CD14-positive monocyte (primary cell): Measurements from ENCODE around the gene RBFOX1. TPM values are rescaled to one million over a fixed set of nuclear protein-coding genes. Genes with fewer than 3 reads are reported as not detected.

Experiments used
- DNase-seq, 3 donors: peaks; one replicate each; pipeline ENCODE4 v3.0.0-alpha.2; 2011 to 2022
- H2AFZ ChIP-seq: 2 replicates; pipeline ENCODE4 v1.6.0; 2012; ENCODE audit warnings: mild to moderate bottlenecking, low read depth, low read length, inconsistent platforms; ENCODE audit not compliant: insufficient read depth, poor library complexity, severe bottlenecking
- H3K27ac ChIP-seq, 2 donors: 1 replicate in 1 of 2; 2 replicates in 1 of 2; pipeline ENCODE4 v1.5.1; 2012 to 2013; ENCODE audit warnings: low read length in 2 of 2, control low read depth in 1 of 2, inconsistent platforms in 1 of 2, low read depth in 1 of 2, mild to moderate bottlenecking in 1 of 2
- H3K27me3 ChIP-seq, 2 donors: one replicate each; pipeline versions ENCODE4 v1.6.0 to v1.6.1; 2011 to 2013; ENCODE audit warnings: low read length in 2 of 2; ENCODE audit not compliant: control insufficient read depth in 2 of 2, insufficient read depth in 2 of 2
- H3K36me3 ChIP-seq, 2 donors: replicated peaks in 1 of 2; 1 replicate in 1 of 2; 2 replicates in 1 of 2; pipeline versions ENCODE4 v1.5.1 to v1.6.1; 2012 to 2013; ENCODE audit warnings: low read length in 2 of 2, control low read depth in 1 of 2, inconsistent platforms in 1 of 2, mild to moderate bottlenecking in 1 of 2; ENCODE audit not compliant: insufficient read depth in 2 of 2, control insufficient read depth in 1 of 2
- H3K4me1 ChIP-seq, 2 donors: 1 replicate in 1 of 2; 2 replicates in 1 of 2; pipeline versions ENCODE4 v1.5.1 to v1.6.1; 2012 to 2013; ENCODE audit warnings: low read length in 2 of 2, control low read depth in 1 of 2, inconsistent platforms in 1 of 2, mild to moderate bottlenecking in 1 of 2, moderate library complexity in 1 of 2; ENCODE audit not compliant: insufficient read depth in 2 of 2, control insufficient read depth in 1 of 2
- H3K4me2 ChIP-seq: replicated peaks from 2 replicates; pipeline ENCODE3; 2012; ENCODE audit warnings: low read length, moderate library complexity, mild to moderate bottlenecking; ENCODE audit not compliant: poor library complexity, severe bottlenecking; ENCODE audit errors: extremely low read depth
- H3K4me3 ChIP-seq, 3 experiments: fragments of 200-600 bp in 1 of 3; sonication (generic) in 1 of 3; replicated peaks in 1 of 3; 1 replicate in 2 of 3; 2 replicates in 1 of 3; pipeline ENCODE4 v1.5.1; 2011 to 2013; ENCODE audit warnings: low read length in 3 of 3, mild to moderate bottlenecking in 3 of 3, control low read depth in 2 of 3, low read depth in 2 of 3, inconsistent platforms in 1 of 3, moderate library complexity in 1 of 3
- H3K79me2 ChIP-seq: 2 replicates; pipeline ENCODE4 v1.6.0; 2012; ENCODE audit warnings: mild to moderate bottlenecking, control low read depth, inconsistent platforms, low read length, moderate library complexity; ENCODE audit not compliant: insufficient read depth
- H3K9ac ChIP-seq: 2 replicates; pipeline ENCODE4 v1.6.0; 2017; ENCODE audit warnings: low read length, mild to moderate bottlenecking; ENCODE audit not compliant: insufficient read depth, poor library complexity, severe bottlenecking
- H3K9me3 ChIP-seq, 2 donors: replicated peaks in 1 of 2; 1 replicate in 1 of 2; 2 replicates in 1 of 2; pipeline versions ENCODE4 v1.5.1 to v1.6.1; 2012 to 2013; ENCODE audit warnings: low read length in 2 of 2, control low read depth in 1 of 2; ENCODE audit not compliant: control insufficient read depth in 1 of 2, insufficient read depth in 1 of 2
- H4K20me1 ChIP-seq: 2 replicates; pipeline ENCODE4 v1.6.0; 2012; ENCODE audit warnings: mild to moderate bottlenecking, low read length, control low read depth, moderate library complexity; ENCODE audit not compliant: insufficient read depth
- H3K27ac Mint-ChIP-seq, 7 donors: one replicate each; pipeline ENCODE4 v1.8.0; 2020; ENCODE audit warnings: mild to moderate bottlenecking in 7 of 7, mixed read lengths in 7 of 7, moderate library complexity in 6 of 7, inconsistent platforms in 2 of 7
- H3K27me3 Mint-ChIP-seq, 3 donors: one replicate each; pipeline ENCODE4 v1.8.0; 2021 to 2022; ENCODE audit warnings: low read depth in 3 of 3, mild to moderate bottlenecking in 3 of 3, mixed read lengths in 3 of 3, moderate library complexity in 3 of 3, inconsistent platforms in 1 of 3
- H3K36me3 Mint-ChIP-seq, 2 donors: one replicate each; pipeline ENCODE4 v1.8.0; 2020; ENCODE audit warnings: mixed read lengths in 2 of 2, inconsistent platforms in 1 of 2, mild to moderate bottlenecking in 1 of 2
- H3K4me1 Mint-ChIP-seq: one replicate; pipeline ENCODE4 v1.8.0; 2020; ENCODE audit warnings: mild to moderate bottlenecking, mixed read lengths
- H3K4me3 Mint-ChIP-seq, 2 donors: one replicate each; pipeline ENCODE4 v1.8.0; 2020; ENCODE audit warnings: mild to moderate bottlenecking in 2 of 2, mixed read lengths in 2 of 2, moderate library complexity in 1 of 2
- H3K9me3 Mint-ChIP-seq, 7 donors: one replicate each; pipeline ENCODE4 v1.8.0; 2020 to 2022; ENCODE audit warnings: mixed read lengths in 7 of 7, mild to moderate bottlenecking in 6 of 7, moderate library complexity in 6 of 7, inconsistent platforms in 2 of 7
- WGBS: methylation state at CpG from one replicate; pipeline ENCODE4 v1.1.5; 2013; ENCODE audit warnings: missing lambda C conversion rate; ENCODE audit not compliant: insufficient coverage; 5-methylcytosine and 5-hydroxymethylcytosine counted together
- intact Hi-C, 2 donors: fragments of 100-400 bp; cut with micrococcal nuclease; formaldehyde crosslinking; loops; one replicate each; pipeline versions ENCODE4 v1.15.0 to v1.15.1; 2023
- polyA plus RNA-seq, 3 donors: library from polyadenylated mRNA; depleted of rRNA in 1 of 3; unstranded in 2 of 3; stranded (reverse) in 1 of 3; fragments of 300-500 nt in 2 of 3; fragments of >200 nt in 1 of 3; fragmentation: Illumina TruSeq in 2 of 3; gene quantifications; 1 replicate in 2 of 3; 2 replicates in 1 of 3; pipeline ENCODE4 v1.2.3, GENCODE V29; 2012 to 2021
- TF ChIP-seq, protein P1 (sequence below): fragments of 200-600 bp; IDR thresholded peaks from one replicate; pipeline ENCODE4 v1.8.0; 2022; ENCODE audit warnings: antibody characterized with exemption, mild to moderate bottlenecking

RBFOX1 gene
- polyA plus RNA-seq, 3 donors: not detected

DNA sequence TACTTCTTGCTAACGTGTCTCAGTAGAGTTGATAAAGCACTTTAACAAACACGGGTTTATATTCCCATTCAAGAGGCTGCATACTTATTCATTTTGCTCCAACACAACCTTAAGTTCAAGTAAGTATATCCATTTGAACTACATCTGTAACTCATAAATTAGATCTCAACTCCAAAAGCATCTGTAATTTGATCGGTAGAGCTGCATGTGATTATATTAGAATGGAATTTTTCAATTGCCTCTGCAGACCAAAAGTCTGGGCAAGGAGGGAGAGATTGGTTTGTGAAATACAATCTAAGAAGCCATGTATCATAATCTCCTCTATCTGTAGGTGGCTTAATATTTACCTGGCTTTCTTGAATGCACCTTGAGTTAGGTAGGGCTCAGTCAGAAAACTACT lies 371.0 kb downstream of the RBFOX1 start:
- Histone ChIP-seq H3K27me3 (no peaks in the 10 kb centered on the region), H3K4me3 (no peak overlapping the region), H3K36me3 (no peaks in the 10 kb centered on the region), H3K4me1 (no peaks in the 10 kb centered on the region), H3K9me3 (peaks cover 0 to 16% of the 10 kb centered on the region in 2 donors), H4K20me1 (no peaks in the 10 kb centered on the region), H3K27ac (no peak overlapping the region), H3K4me2 (no peak overlapping the region), H3K79me2 (no peaks in the 10 kb centered on the region), H3K9ac (no peak overlapping the region), H2AFZ (no peak overlapping the region)
- H3K27ac Mint-ChIP-seq: no peak overlapping the region
- H3K27me3 Mint-ChIP-seq: peaks cover 0 to 2% (median 0%) of the 10 kb centered on the region in 3 donors
- DNase-seq: no peak
- no peaks in the 10 kb centered on the region for H3K36me3 Mint-ChIP-seq
- H3K4me1 Mint-ChIP-seq: no peaks in the 10 kb centered on the region
- WGBS: no CpG with 5 or more reads among the region's 3 CpGs
- TF ChIP-seq, protein P1, sequence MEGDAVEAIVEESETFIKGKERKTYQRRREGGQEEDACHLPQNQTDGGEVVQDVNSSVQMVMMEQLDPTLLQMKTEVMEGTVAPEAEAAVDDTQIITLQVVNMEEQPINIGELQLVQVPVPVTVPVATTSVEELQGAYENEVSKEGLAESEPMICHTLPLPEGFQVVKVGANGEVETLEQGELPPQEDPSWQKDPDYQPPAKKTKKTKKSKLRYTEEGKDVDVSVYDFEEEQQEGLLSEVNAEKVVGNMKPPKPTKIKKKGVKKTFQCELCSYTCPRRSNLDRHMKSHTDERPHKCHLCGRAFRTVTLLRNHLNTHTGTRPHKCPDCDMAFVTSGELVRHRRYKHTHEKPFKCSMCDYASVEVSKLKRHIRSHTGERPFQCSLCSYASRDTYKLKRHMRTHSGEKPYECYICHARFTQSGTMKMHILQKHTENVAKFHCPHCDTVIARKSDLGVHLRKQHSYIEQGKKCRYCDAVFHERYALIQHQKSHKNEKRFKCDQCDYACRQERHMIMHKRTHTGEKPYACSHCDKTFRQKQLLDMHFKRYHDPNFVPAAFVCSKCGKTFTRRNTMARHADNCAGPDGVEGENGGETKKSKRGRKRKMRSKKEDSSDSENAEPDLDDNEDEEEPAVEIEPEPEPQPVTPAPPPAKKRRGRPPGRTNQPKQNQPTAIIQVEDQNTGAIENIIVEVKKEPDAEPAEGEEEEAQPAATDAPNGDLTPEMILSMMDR: no peak
- peaks cover 0 to 6% (median 3%) of the 10 kb centered on the region in 7 donors for H3K9me3 Mint-ChIP-seq
- no peak overlapping the region for H3K4me3 Mint-ChIP-seq
- intact Hi-C loops: no loop called here

DNA sequence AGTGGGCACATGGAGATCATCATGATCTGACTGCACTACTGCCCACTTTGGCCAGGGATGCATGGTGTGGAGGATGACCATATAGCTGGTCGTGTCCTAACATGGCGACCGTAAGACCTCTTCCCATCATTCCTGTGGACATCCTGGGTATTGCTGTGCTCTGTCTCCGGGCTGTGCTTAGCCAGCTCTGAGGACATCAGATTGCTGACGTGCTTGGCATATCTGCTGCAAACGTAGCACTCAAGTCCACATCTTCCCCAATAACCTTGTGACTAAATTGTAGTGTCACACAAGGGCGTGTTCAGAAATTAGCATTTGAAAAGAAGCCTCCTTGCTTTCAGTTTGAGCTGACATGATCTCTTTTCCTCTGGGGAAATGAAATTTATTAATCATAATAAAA lies 373.2 kb downstream of the RBFOX1 start:
- no peak overlapping the region for H3K4me3 Mint-ChIP-seq
- peaks cover 0 to 11% (median 4%) of the 10 kb centered on the region in 7 donors for H3K9me3 Mint-ChIP-seq
- WGBS: 88% methylated on average over 6 of the region's 7 CpGs
- Histone ChIP-seq H3K4me1 (no peaks in the 10 kb centered on the region), H3K4me2 (no peak overlapping the region), H2AFZ (no peak overlapping the region), H3K79me2 (no peaks in the 10 kb centered on the region), H4K20me1 (no peaks in the 10 kb centered on the region), H3K27me3 (no peaks in the 10 kb centered on the region), H3K9me3 (peaks cover 0 to 16% of the 10 kb centered on the region in 2 donors), H3K9ac (no peak overlapping the region), H3K36me3 (no peaks in the 10 kb centered on the region), H3K4me3 (no peak overlapping the region), H3K27ac (no peak overlapping the region)
- H3K4me1 Mint-ChIP-seq: no peaks in the 10 kb centered on the region
- DNase-seq: no peak
- no peak overlapping the region for H3K27ac Mint-ChIP-seq
- TF ChIP-seq, protein P1: no peak
- H3K36me3 Mint-ChIP-seq: no peaks in the 10 kb centered on the region
- intact Hi-C loops: no loop called here
- peaks cover 0 to 2% (median 0%) of the 10 kb centered on the region in 3 donors for H3K27me3 Mint-ChIP-seq
